GM21447 (cell line): ENCODE measurements around the gene FAAP24.
"Not testable (repeated sequence)": the region's sequence is repeated elsewhere in the genome, so short reads cannot be mapped to it uniquely, and the experiment has no call there.

Experiments used
- ATAC-seq: cut with Tn5 transposase; IDR thresholded peaks from one replicate; pipeline ENCODE4 v1.9.1; 2021; ENCODE audit not compliant: unreplicated experiment

Gene FAAP24

DNA sequence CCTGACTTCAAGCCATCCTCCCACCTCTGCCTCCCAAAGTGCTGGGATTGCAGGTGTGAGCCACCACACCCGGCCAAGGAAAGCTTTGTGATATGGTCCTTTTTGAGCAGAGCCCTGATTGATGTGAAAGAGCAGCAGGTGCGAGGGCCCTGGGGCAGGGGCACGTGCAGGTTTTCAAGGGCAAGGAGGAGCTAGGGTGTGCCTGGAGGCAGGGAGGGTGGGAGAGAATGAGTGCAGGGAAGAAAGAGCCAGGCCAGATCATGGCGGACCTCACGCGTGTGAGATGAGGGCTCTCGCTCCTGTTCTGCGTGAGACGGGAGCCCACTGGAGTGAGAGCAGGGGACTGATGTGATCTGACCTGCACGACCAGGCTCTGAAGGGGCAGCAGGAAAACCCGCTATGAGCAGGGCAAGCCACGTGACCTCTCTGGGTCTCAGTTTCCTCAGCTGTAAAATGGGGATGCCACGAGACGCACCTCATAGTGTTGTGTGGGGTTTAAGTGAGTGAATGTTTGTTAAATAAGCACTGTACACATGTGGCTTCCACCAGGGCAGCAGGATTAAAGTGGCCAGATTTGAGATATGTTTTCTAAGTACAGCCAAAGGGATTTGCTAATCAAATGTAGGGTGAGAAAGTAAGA is 25.8 kb downstream of the FAAP24 start:
- ATAC-seq, result no peak

DNA sequence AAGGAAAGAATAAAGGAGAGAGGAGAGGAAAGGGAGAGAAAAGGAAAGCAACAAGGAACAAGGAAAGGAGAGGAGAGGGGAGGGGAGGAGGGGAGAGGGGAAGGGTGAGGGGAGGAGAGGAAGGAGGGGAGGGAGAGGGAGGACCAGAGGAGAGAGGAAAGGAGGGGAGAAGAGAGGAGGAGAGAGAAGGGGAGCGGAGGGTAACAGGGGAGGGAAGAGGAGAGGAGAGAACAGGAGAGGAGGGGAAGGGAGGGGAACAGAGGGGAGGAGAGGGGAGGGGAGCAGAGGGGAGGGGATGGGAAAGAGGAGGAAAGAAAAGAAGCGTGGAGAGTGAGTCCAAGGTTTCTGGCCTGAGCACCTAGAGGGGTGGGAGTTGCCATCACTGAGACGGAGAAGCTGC is 26.7 kb downstream of the FAAP24 start:
- no peak for ATAC-seq

DNA sequence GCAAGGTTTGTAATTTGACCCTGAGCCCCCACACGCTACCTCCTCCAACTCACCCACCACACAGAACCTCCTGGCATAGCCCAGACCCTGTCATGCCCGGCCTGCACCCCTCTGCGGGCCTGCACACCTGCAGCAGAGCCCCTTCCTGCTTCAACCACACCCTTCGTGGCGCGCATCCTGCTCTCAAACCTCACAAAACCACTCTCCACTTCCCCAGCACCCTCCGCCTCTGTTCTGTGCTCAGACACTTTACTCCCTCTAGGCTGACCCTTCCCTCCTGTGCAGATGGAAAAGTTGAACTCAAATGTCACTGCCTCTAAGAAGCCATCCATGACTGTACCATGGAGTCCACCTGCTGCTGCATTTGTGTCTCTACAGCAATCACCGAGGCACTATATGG is 28.5 kb downstream of the FAAP24 start:
- no peak for ATAC-seq

DNA sequence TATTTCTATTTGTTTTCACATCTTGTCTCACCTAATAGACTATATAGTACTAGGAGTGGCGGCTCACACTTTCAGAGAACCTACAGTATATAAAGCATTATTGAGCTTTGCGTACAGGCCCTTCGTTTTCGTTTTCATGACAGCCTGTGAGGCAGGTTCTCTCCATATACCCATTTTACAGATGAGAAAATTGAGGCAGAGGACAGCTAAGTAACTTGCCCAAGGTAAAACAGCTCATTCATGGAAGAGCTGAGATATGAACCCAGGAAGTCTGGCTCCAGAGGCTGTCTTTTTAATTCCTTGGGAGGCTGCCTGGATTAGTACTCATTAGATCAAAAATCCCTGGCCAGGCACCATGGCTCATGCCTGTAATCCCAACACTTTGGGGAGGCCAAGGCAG is 28.9 kb downstream of the FAAP24 start:
- no peak for ATAC-seq

DNA sequence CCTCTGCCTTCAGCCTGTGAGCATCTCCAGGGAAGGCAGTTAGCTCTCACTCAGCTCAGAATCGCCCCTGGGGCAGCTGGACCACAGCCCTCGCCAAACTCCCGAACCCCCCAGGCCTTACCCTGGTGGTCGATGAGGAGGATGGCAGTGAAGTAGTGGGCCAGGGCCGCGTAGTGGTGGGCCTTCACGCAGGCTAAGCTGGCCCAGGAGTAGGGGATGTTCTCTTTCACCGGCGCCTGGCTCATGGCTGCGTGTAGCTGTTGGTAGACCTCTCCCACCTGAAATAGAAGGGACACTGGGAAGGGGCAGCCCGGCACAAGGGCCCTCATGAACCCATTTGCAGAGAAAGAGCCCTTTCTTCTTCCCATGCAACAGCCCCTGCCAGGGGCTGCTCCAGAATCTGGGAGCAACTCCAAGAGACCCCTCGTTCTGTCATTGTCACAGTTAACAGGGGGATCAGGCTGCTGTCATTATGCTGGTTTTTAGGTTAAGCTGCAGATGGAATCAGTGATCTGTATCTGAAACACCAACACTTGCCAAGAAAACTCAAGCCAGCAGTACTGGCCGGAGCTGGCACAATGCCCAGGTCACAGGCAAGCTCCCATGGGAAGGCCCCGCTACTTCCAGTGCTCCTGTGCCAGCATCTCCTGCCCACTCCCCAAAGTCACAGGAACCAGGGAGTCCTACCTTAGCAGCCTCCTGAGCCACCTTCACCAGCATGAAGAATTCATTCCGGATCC is 30.3 kb downstream of the FAAP24 start:
- ATAC-seq, result not testable (repeated sequence)

DNA sequence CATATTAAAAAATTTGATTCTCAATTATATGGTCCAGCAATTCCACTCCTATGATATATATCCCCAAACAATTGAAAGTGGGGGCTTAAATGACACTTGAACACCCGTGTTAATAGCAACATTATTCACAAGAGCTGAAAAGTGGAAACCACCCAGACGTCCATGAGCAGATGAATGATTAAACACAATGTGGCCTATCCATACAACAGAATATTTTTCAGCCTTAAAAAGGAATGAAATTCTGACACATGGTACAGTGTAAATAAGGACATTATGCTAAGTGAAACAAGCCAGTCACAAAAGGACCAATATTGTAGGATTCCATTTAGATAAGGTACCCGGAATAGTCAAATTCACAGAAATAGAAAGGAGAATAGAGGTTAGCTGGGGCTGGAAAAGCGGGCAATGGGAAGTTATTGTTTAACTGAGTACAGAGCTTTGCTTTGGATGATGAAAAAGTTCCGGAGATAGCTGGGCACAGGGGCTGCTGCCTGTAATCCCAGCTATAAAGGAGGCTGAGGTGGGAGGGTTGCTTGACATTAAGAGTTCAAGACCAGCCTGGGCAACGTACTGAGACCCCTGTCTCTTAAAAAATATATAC is 31.5 kb downstream of the FAAP24 start:
- ATAC-seq, result not testable (repeated sequence)

DNA sequence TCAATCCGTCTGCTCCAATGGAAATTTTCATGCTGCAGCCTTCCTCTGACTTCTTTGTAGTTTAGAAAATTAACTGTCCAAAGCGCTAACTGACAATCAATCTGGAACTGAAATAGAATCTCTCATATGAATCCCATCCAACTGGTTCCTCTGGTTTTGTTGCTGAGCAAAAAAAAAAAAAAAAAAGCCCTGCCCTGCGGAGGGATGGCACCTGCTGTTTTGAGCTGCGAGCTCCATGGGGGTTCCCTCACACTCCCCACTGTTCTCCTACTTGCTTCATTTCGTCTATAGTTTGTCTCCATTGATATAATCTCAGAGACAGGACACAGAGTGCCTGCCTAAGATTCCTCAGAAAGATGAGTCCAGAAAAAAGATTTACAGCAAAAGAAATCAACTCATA is 33.4 kb downstream of the FAAP24 start:
- no peak for ATAC-seq

DNA sequence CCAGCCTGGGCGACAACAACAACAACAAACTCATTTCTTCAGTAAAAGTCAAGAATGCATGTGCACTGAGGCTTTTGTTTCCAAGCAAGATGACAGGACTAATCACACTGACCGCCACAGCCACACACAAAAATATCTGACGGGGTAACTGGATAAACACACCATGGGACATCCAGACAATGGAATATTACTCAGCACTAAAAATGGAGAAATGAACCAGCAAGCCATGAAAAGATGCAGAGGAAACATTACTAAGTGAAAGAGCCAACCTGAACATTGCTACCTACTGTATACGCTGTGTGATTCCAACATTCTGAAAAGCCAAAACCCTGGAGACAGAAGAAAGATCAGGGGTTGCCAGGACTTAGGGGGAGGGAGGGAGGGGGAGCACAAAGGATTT is 36.7 kb downstream of the FAAP24 start:
- no peak for ATAC-seq

DNA sequence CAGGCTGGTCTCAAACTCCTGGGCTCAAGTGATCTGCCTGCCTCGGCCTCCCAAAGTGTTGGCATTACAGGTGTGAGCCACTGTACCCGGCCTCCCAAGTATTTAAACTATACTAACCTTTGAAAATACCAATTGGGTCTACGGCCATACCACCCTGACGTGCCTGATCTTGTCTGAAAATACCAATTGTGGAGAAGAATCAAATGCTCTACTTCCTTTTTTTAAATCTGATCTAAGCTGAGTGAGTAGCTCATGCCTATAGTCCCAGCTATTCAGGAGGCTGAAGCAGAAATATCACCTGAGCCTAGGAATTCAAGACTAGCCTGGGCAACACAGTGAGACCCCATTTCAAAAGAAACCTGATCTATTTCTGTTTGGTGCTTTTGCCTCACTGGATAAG is 38.8 kb downstream of the FAAP24 start:
- ATAC-seq, result not testable (repeated sequence)

DNA sequence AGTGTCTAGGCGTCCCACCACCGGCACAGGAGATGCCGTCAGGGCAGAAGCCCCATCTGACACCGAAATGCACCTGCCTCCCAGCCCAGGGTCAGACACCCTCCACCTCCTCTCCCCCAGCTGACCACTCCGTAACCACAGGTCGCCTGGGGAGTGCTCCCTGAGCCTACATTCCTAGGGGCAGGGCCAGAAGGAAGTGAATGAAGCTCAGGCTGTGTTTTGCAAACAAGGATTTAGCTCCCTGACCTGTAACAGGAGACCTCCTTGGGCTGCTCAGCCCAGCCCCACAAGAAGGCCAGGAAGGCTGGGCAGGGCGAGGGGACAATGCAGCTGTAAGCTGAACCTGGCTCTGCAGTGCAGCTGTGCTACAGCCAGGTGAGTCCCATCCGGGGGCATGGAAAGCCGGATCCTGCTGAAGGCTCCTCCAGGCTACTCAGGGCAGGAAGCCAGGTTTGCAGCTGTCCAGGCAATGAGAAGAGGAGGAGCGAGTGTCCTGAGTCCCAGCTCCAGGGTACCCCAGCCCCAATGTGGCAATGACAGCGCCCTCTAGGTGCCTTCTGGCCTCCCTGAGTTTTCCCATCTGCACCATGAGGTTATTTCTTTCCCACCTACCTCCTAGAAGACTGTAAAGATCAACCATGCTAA is 50.6 kb downstream of the FAAP24 start:
- ATAC-seq, result no peak

DNA sequence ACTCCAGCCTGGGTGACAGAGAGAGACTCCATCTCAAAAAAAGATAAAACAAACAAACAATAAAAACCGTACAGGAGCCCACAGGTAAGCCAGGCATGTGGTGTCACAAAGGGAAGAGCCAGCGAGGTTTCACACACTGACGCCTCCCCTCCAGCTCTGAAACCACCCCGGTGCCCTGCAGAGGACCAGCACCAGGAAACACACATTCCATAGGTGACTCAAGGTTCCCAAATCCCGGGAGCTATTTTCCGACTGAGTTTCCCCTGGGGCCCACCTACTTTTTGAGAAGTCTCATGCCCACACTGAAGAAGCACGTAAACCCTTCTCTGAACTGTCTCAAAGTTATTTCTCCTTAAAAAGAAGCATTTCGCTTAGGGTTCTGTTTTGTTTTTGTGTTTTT is 52.4 kb downstream of the FAAP24 start:
- ATAC-seq, result no peak

DNA sequence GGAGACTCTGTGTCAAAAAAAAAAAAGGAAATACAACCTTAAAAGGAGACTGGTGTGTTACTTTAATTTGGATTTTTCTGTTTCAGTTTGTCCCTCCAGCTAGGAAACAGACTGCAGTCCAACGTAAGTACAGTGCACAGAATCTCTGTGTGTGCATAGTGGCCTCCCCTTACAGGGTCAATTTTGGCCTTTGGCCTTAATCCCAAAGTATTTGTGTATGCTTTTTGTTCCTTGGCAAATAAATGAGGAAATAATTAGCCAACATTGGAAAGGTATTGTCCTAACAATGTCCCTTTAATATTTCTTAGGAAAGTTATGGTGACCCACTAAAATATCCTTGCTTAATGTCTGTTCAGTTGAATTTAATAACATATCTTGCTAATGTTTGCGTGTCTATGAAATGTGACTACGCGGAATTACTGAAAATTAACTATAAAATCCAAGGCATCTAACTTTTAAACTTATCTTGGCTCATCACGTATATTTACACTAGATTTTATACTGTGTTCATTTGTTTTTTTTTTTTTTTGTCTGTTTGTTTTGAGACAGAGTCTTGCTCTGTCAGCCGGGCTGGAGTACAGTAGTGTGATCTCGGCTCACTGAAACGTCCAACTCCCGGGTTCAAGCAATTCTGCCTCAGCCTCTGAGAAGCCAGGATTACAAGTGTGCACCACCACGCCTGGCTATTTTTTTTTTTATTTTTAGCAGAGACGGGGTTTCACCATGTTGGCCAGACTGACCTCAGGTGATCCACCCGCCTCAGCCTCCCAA is 53.6 kb downstream of the FAAP24 start:
- ATAC-seq, result not testable (repeated sequence)

DNA sequence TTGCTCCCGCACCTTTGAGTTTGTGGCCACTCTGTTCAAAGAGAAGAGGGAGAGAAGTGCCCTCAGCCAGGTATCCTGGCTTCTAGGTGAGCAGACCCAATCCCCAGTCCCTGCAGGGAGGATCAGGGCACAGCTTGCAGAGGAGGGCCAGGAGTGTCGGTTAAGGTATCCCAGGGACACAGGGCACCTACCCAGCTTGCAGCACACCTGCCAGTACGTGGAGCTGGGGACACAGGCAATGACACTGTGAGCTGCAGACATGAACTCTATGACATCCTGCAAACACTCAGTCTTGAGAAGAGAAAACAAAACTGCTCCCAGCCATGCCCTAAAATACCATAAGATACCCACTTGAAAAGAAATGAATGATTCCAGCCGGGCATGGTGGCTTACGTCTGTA is 54.6 kb downstream of the FAAP24 start:
- ATAC-seq, result not testable (repeated sequence)
